HG03378 (cell line): ENCODE results near the gene OR2K2.
"Not testable (repeated sequence)": the region's sequence is repeated elsewhere in the genome, so short reads cannot be mapped to it uniquely, and the experiment has no call there.

ENCODE experiments used
- ATAC-seq: cut with Tn5 transposase; IDR thresholded peaks from one replicate; pipeline ENCODE4 v1.9.1; 2021; ENCODE audit warnings: mild to moderate bottlenecking, moderate library complexity; ENCODE audit not compliant: unreplicated experiment

The OR2K2 gene, protein sequence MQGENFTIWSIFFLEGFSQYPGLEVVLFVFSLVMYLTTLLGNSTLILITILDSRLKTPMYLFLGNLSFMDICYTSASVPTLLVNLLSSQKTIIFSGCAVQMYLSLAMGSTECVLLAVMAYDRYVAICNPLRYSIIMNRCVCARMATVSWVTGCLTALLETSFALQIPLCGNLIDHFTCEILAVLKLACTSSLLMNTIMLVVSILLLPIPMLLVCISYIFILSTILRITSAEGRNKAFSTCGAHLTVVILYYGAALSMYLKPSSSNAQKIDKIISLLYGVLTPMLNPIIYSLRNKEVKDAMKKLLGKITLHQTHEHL

DNA sequence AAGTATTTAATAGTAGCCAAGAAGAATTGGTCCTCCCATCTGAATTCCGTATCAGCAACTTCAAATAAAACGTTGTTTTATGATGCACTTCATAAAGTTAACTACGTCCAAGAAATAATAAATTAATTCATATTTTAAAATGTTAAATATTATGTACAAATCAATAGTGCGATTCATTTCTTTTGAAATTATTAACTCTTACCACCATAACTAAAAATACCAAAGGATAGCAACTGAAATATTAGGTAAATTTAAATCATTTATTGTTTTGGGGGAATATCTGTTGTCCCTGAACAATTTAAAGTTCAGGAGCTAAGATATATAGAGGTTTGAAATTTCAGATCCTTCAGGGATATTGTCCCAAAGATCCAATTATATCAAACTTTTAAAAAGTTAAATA, at the start of gene OR2K2:
Gene OR2K2 (minus strand): TSS at position 101 of the 400 bp plus-strand sequence. CDS start 1,791 bp downstream, outside the sequence.
- ATAC-seq, result no peak

DNA sequence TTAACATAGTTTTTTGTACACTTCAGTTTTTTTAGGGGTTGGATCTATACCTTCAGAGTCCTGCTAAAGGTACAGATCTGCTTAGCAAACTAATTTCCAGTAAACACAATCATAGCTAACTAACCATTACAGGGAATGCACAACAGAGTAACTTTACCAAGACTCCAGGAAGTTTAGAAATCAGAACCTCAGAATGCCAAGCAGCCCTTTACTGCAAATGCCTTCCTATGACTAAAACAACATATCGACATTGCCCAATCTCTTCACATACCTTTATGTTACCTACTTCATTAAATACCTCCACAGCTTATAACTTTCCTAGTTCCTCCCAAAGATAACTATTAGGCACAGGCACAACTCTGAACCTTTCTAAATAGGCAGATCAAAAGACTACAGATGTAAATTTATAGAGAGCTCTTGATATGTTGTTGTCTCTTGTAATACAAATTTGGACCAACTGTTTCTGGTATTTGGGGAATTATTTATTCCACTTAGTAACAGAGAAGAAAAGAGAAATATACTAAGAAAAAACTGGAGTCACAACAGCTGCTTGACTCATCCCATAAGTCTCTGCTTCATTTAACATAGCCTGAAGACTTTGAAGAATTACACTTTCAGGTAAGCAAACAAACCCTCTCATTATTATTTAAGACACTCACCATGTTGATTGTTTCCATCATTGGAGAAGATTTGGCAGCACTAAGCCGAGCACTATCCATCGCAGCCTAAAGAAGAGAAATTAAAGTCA, 46.0 kb upstream of the OR2K2 start:
- ATAC-seq, result no peak

DNA sequence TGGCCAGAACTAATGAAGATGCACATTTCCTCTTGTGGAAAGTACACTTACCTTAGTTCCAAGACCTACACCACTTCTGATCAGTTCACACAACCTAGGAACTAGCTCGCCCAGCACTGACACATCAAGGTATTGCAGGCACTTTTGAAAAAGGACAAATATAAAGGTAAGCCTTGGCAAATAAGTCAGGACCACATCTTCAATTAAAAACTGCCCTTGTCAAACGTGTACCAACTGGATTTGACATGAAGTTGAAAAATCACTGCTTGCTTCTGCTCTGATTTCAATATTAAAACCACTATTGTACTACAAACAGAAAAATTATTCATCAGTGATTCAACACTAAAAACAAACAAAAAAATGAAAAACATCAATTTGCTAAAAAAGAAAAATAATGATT, 45.0 kb upstream of the OR2K2 start:
- no peak for ATAC-seq

DNA sequence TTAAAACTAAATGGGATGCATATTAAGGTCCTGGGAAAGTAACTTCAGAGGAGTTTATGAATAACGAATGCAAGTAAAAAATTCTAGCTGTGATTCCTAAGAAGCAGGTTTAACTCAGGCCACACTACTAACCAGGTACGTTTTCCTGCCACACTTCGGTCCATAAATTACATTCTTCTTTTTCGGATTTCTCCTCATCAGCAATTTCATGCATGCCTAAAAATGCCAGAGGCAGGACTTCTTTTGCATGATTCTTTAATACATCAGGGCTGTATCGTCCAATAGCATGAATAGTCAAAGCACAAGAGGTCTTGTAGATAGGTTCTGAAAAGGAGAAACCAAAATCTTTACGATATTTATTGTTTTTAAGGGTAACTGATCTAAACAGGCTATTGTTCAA, 42.3 kb upstream of the OR2K2 start:
- ATAC-seq, result no peak

DNA sequence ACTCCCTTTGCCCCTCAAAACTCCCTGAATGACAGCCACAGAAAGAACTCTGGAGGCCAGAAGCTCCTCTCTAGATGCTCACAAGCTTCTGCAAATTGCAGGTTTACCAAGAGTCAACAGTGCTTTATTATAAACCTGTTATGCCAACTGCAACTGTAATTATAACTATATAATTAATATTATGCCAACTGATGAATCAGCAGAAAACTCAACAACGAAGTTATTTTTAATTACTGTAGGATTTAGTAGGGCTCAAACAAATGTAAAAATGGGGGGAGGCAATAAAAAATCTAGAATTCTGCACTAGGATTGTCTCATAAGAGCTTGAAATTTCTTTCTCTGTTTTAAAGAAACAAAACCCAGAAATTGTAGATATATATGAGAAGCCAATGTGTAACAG, 37.0 kb upstream of the OR2K2 start:
- no peak for ATAC-seq

DNA sequence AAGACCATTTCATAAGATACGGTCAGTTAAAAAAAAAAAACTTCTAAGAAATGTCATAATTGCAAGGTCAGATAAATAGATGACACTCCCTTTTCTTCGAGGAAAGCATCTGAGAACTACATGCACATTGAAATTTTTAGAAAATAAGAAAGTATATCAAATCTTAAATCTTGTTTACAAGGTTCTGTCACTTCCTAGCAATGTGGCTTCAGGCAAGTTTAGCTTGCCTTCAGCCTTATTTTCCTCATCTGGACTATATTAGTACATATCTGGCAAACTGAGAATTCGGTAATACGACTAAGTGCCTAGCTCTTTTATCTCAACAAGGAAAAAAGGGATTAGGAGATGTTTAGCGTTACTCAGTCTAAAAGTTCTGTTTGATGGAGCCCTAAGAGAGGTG, 32.5 kb upstream of the OR2K2 start:
- no peak for ATAC-seq

DNA sequence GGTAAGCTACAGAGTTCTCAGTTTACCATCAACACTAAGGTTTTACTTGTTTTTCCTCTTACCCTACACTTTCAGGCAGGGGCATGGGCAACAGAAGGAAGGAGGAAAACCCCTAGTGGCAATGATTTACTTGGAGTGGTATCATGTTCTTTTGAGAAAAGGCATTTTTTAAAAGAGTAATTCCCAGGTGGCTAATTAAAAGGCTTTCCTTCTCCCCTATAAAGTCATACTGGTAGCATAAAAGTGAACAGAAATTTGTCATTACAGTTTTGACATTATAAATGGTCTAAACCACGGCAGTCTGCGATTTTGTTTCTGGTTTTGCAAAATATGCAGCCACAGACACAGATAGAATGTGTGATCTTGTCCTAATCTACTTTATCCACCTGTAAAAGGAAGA, 30.9 kb upstream of the OR2K2 start:
- peak; percentile 54 for ATAC-seq

DNA sequence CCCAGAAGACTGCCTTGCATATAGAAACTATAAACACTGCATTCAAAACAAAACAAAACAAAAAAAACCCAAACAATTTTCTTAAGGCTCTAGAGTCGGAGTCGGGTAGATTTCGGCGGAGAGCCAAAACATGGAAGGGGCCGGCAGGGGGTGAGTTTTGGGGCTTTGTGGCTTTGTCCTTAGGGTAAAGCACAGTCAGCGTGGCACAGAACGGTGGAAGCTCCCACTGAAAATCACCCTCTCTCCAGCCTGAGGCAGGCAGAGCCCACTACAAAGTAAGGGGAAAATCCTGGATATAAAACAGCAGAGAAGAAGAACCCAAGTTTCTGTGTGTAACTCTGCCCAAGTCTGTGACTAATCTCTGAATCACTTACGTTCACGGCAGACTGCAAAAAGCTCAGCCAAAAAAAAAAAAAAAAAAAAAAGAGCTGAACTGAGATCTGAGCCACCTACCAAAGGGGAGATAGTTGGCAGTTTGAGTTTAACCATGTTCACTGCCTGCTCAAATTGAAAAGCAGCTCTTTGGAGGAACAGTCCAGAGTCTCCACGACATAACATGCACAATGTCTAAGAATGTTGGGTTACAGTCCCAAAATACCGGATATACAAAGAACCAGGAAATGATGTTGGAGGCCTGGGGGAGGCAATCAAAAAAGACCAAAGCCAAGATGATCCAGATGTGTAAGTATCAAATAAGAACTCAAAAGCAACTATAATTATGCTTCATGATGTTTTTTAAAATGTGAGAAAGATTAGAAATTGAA, 26.6 kb upstream of the OR2K2 start:
- ATAC-seq, result no peak

DNA sequence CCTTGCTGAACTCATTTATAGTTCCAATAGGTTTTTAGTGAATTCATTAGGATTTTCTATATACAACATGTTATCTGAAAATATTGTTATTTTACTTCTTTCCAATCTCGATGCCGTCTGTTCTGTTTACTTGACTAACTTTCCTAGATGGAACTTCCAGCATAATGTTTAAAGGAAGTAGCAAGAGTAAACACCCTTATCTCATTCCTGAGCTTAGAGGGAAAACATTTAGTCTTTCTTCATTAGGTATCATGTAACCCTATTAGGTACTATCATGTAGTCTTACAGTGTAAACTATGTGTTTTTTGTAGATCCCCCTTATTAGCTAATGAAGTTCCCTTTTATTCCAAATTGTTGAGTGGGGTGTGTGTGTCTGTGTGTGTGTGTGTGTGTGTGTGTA, 22.5 kb upstream of the OR2K2 start:
- no peak for ATAC-seq

DNA sequence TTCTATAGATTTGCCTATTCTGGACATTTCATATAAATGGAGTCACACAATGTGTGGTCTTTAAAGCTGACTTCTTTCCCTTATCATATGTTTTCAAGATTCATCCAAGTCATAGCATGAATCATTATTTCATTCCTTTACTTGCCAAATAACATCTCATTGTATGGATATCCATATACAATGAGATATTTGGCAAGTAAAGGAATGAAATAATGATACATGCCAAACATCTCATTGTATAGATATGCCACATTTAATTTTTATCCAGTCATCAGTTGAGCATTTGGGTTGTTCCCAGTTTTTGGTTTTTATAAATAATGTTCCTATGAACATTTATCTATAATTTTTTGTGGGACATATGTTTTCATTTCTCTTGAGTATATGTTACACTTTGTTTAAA, 20.5 kb upstream of the OR2K2 start:
- ATAC-seq, result no peak

DNA sequence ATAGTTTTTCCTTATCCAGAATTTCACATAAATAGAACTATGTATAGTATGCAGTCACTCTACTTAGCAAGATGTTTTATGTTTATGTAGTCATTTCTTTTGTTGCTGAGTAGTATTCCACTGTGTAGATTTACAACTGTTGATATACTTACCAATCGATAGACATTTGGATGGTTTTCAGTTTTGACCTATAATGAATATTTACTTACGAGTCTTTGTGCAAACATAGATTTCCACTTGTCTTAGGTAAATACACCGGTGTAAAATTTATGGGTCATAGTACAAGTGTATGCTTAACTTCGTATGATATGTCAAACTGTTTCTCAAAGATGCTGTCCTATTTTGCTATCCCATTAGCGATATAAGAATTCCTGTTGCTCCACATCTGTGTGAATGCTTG, 19.7 kb upstream of the OR2K2 start:
- no peak for ATAC-seq

DNA sequence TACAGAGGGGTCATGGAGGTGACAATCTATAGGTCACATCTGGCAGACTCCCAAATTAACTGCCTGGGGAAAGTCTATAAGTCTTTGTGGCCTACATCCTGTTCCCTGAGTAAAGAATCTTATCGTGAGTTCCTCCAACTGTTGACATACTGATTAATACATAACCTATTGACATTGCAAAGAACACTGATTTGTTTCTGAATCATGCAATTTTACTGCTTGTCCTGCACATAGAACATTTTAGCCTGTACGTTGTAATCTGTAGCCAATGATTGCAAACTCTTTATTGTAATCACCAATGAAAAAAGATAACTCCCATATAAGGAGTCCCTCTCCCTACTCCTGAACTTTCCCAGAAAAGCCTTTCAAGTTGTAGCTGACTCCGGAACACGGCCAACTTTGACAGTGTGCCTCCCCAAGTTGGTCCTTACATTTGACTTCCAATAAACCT, 18.8 kb upstream of the OR2K2 start:
- no peak for ATAC-seq

DNA sequence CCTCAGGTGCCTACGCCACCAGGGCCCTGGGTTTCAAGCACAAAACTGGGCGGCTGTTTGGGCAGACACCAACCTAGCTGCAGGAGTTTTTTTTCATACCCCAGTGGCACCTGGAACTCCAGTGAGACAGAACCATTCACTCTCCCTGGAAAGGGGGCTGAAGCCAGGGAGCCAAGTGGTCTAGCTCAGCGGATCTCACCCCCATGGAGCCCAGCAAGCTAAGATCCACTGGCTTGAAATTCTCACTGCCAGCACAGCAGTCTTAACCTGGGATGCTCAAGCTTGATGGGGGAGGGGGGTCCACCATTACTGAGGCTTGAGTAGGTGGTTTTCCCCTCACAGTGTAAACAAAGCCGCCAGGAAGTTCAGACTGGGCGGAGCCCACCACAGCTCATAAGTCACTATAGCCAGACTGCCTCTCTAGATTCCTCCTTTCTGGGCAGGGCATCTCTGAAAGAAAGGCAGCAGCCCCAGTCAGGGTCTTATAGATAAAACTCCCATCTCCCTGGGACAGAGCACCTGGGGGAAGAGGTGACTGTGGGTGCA, 4.4 kb upstream of the OR2K2 start:
- ATAC-seq, result not testable (repeated sequence)

DNA sequence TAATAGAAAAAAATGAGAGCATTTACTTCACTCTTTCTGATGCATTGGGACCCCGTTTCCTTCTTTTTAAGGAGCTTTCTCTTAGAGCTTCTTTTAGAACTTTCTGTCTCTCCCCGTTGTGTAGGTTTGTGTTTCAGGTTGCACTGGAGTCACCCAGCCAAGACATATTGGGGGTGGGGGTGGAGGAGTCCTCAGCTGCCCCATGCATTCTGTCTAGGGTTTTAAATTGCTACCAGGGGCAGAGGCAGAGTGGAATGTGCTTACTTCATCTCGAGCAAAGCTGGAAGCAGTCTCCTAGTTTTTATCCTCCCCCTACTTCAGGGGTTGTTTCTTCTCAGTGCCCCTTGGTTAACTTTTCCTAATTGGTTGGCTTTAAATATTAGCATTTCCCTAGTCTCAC, 9.4 kb downstream of the OR2K2 start:
- no peak for ATAC-seq

DNA sequence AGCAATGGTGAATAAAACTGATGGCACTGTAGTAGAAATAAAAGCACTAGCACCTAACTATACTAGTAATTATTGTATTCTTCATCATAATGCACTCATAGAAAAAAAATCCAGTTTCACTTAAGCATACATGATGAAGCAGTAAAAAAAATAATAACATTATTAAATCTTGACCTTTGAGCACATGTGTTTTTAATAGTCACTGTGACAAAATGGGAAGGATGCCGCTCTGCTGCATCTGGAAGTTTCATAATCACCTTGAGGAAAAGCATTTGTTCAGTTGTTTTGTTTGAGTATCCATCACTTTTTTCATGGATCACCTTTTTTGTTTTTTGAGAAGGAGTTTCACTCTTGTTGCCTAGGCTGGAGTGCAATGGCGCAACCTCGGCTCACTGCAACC, 13.2 kb downstream of the OR2K2 start:
- no peak for ATAC-seq

DNA sequence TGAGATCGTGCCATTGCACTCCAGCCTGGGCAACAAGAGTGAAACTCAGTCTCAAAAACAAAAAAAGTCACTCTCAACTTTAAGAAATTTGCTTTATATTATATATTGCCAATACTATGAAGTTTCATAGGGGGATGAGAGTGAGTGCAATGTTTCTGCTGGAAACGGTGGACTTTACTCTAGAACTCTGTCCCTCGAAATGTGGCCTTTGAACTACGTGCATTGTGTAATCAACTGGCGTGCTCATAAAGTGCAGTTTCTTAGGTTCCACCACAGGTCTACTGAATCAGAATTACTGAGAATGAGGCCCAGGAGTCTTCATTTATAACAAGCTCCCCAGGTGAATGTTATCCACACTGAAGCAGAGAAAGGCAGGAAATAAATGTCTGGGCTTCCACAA, 24.1 kb downstream of the OR2K2 start:
- ATAC-seq, result no peak

DNA sequence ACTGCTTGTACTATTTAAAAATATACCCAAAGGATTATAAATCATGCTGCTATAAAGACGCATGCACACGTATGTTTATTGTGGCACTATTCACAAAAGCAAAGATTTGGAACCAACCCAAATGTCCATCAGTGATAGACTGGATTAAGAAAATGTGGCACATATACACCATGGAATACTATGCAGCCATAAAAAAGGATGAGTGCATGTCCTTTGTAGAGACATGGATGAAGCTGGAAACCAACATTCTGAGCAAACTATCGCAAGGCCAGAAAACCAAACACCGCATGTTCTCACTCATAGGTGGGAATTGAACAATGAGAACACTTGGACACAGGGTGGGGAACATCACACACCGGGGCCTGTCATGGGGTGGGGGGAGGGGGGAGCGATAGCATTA, 26.0 kb downstream of the OR2K2 start:
- ATAC-seq, result not testable (repeated sequence)

DNA sequence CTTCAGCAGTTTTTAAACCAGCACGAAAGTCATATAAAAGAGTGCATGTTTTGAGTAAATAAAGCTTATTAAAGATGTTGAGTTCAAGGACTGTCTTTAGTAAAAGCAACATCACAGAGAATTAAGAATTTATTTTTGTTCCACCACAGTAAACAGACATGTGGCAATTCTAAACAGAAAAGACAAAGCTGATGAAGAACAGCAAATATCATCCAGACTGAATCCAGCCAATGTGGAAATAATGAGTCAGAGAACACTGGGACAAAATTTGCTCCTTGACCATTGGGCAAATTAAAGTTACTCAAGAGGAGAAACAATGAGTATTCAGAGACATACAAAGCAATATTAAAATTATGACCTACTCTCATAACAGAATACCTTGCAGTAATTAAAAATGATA, 28.8 kb downstream of the OR2K2 start:
- ATAC-seq, result no peak

DNA sequence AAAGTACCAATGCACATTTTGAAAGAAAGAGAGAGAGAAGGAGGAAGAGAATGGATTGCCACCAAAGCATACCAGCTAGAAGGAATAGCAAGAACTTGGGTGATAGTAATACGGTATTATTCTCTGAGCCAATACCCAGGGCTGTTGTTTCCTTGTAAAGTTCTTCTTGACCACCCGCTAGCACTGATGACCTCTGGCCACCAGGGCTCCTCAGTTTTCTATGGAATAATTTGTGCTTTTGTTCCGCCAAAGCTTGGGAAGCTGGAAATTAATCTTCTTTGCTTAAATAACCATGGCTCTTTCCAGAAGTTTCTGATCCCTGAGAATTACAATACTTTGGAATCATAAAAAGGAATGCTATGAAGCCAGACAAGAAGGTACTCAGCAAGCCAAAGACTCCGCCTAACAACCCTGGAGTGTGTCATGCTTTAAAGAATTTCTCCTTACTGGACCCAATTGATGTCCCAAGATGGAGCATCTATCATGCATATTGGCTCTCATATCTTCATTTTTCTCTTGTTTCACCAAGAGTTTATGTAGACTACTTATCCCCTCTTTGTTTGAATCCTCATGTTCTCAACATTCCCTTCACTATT, 29.8 kb downstream of the OR2K2 start:
- ATAC-seq, result no peak

DNA sequence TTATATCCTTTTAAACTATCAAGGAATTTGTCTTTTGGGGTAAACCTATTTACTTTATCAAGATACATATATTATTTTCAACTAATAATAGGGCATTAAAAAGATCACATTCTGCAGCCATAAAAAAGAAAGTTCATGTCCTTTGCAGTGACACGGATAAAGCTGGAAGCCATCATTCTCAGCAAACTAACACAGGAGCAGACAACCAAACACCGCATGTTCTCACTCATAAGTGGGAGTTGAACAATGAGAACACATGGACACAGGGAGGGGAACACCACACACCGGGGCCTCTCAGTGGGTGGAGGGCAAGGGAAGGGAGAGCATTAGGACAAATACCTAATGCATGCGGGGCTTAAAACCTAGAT, 30.4 kb downstream of the OR2K2 start:
- ATAC-seq, result not testable (repeated sequence)
